HL-60 (cell line): ENCODE measurements around the gene WDR49.

Experiments used
- DNase-seq, 2 experiments: peaks; one replicate each; pipeline ENCODE4 v3.0.0-alpha.2; 2010 to 2020; ENCODE audit warnings: low read depth in 1 of 2, low spot score in 1 of 2
- H3K27ac ChIP-seq: fragments of 250-450 bp; sonication (Bioruptor Pico); replicated peaks from 2 replicates; pipeline ENCODE4 v1.5.1; 2020; ENCODE audit warnings: mild to moderate bottlenecking, moderate library complexity
- H3K27me3 ChIP-seq: fragments of 250-450 bp; sonication (Bioruptor Pico); 2 replicates; pipeline ENCODE4 v1.5.1; 2021; ENCODE audit warnings: mild to moderate bottlenecking, moderate library complexity; ENCODE audit not compliant: insufficient read depth, poor library complexity, severe bottlenecking
- H3K4me3 ChIP-seq: replicated peaks from 2 replicates; pipeline ENCODE4 v1.5.1; 2011; ENCODE audit warnings: mild to moderate bottlenecking, control low read depth, low read length; ENCODE audit not compliant: insufficient read depth
- GABPA ChIP-seq: IDR thresholded peaks from 2 replicates; pipeline ENCODE4 v1.6.1; 2012; ENCODE audit warnings: low read depth
- POLR2AphosphoS5 ChIP-seq: IDR thresholded peaks from 2 replicates; pipeline ENCODE4 v1.6.1; 2012; ENCODE audit warnings: low read depth
- SPI1 ChIP-seq: IDR thresholded peaks from 2 replicates; pipeline ENCODE4 v1.6.1; 2012; ENCODE audit warnings: low read depth, mild to moderate bottlenecking, borderline replicate concordance
- TF ChIP-seq, protein P1 (sequence below): IDR thresholded peaks from one replicate; pipeline ENCODE4 v1.5.1; 2011; ENCODE audit warnings: low read length, control low read depth, inconsistent platforms; ENCODE audit not compliant: insufficient read depth
- TF ChIP-seq, protein P2 (sequence below): IDR thresholded peaks from 2 replicates; pipeline ENCODE4 v1.6.1; 2012; ENCODE audit warnings: low read depth; ENCODE audit not compliant: insufficient replicate concordance

WDR49 gene

DNA sequence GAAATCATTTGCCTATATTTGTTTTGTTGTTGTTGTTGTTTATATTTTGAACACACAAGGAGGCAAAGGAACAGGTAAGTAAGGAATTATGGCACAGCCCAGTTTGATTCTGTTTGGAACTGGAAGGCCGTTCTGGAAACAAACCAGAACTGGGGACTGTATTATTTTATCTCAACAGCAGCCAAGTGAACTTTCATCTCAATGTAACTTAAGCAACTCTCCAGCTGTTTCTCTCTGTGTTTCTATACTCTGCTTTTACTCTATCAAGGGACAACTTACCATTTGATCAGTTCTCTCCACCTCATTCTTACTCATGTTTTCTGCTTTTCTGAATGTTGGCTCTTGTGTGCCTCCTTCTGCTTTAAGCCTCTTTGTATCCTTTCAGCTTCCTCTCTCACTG is 16.0 kb upstream of the WDR49 start:
- Histone ChIP-seq H3K27ac (no peak overlapping the region), H3K27me3 (no peaks in the 10 kb centered on the region), H3K4me3 (no peak overlapping the region)
- no peak for DNase-seq
- no peak for TF ChIP-seq SPI1

DNA sequence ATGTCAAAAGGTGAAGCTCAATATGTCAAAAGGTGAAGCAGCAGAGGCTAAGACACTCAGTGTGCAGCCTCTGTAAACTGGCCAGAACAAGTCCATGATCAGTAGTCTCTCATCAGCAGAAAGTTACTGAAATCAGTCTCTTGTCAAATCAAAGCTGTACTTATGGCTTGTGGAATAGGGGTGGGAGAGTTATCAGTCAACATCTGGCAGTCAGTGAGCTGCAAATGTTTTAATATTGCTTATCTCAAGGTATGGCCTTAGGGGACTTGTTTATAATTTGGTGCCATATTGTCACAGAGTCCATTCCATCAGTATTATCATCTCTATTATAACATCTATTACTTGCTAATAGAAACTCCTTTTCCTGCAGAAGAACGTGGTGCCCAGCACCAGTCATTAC is 14.9 kb upstream of the WDR49 start:
- no peak for DNase-seq
- no peaks in the 10 kb centered on the region for H3K27me3 ChIP-seq
- no peak overlapping the region for H3K27ac ChIP-seq
- H3K4me3 ChIP-seq = no peak overlapping the region
- TF ChIP-seq SPI1 = no peak
- no peak for TF ChIP-seq GABPA

DNA sequence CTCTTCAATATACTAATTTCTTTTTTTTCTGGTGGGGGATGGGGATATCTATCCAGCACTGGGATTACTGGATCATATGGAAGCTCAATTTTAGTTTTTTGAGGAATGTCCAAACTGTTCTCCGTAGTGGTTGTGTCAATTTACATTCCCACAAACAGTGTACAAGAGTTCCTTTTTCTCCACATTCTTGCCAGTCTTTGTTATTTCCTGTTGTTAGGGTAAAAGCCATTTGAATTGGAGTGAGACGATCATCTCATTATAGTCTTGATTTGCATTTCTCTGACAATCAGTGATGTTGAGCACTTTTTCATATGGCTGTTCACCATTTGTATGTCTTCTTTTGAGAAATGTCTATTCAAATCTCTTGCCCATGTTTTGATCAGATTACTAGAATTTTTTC is 12.8 kb upstream of the WDR49 start:
- TF ChIP-seq, protein P1, sequence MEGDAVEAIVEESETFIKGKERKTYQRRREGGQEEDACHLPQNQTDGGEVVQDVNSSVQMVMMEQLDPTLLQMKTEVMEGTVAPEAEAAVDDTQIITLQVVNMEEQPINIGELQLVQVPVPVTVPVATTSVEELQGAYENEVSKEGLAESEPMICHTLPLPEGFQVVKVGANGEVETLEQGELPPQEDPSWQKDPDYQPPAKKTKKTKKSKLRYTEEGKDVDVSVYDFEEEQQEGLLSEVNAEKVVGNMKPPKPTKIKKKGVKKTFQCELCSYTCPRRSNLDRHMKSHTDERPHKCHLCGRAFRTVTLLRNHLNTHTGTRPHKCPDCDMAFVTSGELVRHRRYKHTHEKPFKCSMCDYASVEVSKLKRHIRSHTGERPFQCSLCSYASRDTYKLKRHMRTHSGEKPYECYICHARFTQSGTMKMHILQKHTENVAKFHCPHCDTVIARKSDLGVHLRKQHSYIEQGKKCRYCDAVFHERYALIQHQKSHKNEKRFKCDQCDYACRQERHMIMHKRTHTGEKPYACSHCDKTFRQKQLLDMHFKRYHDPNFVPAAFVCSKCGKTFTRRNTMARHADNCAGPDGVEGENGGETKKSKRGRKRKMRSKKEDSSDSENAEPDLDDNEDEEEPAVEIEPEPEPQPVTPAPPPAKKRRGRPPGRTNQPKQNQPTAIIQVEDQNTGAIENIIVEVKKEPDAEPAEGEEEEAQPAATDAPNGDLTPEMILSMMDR = no peak
- TF ChIP-seq, protein P2, sequence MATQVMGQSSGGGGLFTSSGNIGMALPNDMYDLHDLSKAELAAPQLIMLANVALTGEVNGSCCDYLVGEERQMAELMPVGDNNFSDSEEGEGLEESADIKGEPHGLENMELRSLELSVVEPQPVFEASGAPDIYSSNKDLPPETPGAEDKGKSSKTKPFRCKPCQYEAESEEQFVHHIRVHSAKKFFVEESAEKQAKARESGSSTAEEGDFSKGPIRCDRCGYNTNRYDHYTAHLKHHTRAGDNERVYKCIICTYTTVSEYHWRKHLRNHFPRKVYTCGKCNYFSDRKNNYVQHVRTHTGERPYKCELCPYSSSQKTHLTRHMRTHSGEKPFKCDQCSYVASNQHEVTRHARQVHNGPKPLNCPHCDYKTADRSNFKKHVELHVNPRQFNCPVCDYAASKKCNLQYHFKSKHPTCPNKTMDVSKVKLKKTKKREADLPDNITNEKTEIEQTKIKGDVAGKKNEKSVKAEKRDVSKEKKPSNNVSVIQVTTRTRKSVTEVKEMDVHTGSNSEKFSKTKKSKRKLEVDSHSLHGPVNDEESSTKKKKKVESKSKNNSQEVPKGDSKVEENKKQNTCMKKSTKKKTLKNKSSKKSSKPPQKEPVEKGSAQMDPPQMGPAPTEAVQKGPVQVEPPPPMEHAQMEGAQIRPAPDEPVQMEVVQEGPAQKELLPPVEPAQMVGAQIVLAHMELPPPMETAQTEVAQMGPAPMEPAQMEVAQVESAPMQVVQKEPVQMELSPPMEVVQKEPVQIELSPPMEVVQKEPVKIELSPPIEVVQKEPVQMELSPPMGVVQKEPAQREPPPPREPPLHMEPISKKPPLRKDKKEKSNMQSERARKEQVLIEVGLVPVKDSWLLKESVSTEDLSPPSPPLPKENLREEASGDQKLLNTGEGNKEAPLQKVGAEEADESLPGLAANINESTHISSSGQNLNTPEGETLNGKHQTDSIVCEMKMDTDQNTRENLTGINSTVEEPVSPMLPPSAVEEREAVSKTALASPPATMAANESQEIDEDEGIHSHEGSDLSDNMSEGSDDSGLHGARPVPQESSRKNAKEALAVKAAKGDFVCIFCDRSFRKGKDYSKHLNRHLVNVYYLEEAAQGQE = no peak
- TF ChIP-seq POLR2AphosphoS5 (no peak), SPI1 (no peak), GABPA (no peak)
- Histone ChIP-seq H3K4me3 (no peak overlapping the region), H3K27me3 (no peaks in the 10 kb centered on the region), H3K27ac (no peak overlapping the region)
- no peak for DNase-seq

DNA sequence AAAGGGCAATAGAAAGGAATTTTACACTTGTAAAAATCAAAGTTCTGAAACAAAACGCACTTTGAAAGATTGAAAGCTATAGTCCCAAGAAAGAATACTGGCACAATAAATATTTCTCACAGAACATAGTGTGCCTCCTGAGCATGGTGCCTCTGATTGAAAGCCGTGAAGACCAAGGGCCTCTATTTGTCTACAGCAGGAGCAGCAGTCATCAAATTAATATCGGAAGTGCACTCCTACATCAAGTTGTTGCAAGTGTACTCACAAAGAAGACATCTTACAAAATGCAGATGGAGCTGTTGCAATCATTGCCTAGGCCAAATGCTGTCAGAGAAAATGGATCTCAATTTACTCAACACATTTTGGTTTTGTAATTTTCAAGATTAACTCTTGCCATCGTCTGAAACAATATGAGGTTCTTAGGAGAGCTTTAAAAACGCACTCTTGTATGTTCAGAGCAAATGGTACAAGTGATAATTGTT is 9.2 kb upstream of the WDR49 start:
- Histone ChIP-seq H3K4me3 (no peak overlapping the region), H3K27ac (no peak overlapping the region), H3K27me3 (no peaks in the 10 kb centered on the region)
- no peak for TF ChIP-seq SPI1
- TF ChIP-seq, protein P1 = no peak
- TF ChIP-seq, protein P2 = no peak
- no peak for TF ChIP-seq POLR2AphosphoS5
- TF ChIP-seq GABPA = no peak
- peak; percentile 41 to 57 for DNase-seq

DNA sequence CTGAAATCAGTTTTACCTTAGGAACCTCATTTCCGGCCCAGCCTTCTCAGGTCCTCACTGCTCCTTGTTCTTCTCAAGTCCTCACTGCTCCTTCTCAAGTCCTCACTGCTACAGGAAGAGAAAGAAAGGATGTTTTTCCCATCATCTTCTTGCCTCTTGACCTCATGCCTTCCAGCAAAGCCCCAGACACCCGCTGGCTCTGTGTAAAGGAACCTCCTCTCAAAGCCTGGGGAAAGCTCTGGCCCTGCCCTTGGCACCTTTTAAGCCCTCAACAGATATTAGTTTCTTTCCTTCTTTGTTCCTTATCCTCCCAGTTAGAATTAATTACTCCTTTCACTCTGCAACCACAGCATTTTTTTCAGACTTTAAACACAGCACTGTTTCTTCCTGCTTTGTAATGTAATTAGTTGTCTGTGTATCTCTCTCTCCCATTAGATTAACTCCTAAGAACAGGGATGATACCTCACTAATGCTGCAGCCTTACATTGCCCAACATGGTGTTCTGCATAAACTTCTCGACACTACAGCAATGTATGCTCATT is 4.0 kb upstream of the WDR49 start:
- no peak for DNase-seq
- TF ChIP-seq SPI1 (no peak), POLR2AphosphoS5 (no peak), GABPA (no peak)
- TF ChIP-seq, protein P2 = no peak
- no peaks in the 10 kb centered on the region for H3K27me3 ChIP-seq
- H3K4me3 ChIP-seq = no peak overlapping the region
- H3K27ac ChIP-seq = no peak overlapping the region
